ENCODE data around the gene SLC3A2. TPM values are rescaled to one million over a fixed set of nuclear protein-coding genes. Genes with fewer than 3 reads are reported as not detected.
"Not testable (repeated sequence)": the region's sequence is repeated elsewhere in the genome, so short reads cannot be mapped to it uniquely, and the experiment has no call there.

Gene SLC3A2
- total RNA-seq, 1 experiment from 2014 or later = 207 TPM

GRCh38 chr11:62930157-62930556 is 49.5 kb downstream of the SLC3A2 start:
- DNase-seq (ENCODE audit: low spot score) = no peak

- no peak for DNase-seq (ENCODE audit: low spot score)
Measured at GRCh38 chr11:62930666-62931065, 50.0 kb downstream of the SLC3A2 start.

- DNase-seq (ENCODE audit: low spot score) = peak; percentile 86
Measured at GRCh38 chr11:62931499-62932278, 51.0 kb downstream of the SLC3A2 start.

GRCh38 chr11:62933285-62933684 is 52.6 kb downstream of the SLC3A2 start:
- no peak for DNase-seq (ENCODE audit: low spot score)

GRCh38 chr11:62933750-62934495 is 53.2 kb downstream of the SLC3A2 start:
- no peak for DNase-seq (ENCODE audit: low spot score)

GRCh38 chr11:62934496-62934785 is 53.7 kb downstream of the SLC3A2 start:
- no peak for DNase-seq (ENCODE audit: low spot score)

- not testable (repeated sequence) for DNase-seq (ENCODE audit: low spot score)
Measured at GRCh38 chr11:62937528-62937927, 56.8 kb downstream of the SLC3A2 start.

Other genes with a start within 250 kb of the SLC3A2 start
- 184 and 257 TPM in 2 replicates for gene GANAB, start 234.3 kb upstream of the SLC3A2 start, total RNA-seq (2014; rRNA removed; shearing (Covaris generic))
- gene INTS5, start 227.6 kb upstream of the SLC3A2 start, total RNA-seq (2014; rRNA removed; shearing (Covaris generic)) = 25.6 and 25.9 TPM in 2 replicates
- 100 and 104 TPM in 2 replicates for gene C11orf98, start 215.7 kb upstream of the SLC3A2 start, total RNA-seq (2014; rRNA removed; shearing (Covaris generic))
- 3.0 and 8.7 TPM in 2 replicates for gene CSKMT, start 215.6 kb upstream of the SLC3A2 start, total RNA-seq (2014; rRNA removed; shearing (Covaris generic))
- gene UQCC3, start 209.2 kb upstream of the SLC3A2 start, total RNA-seq (2014; rRNA removed; shearing (Covaris generic)) = 13.8 and 17.7 TPM in 2 replicates
- 2.5 and 6.6 TPM in 2 replicates for gene LBHD1, start 208.6 kb upstream of the SLC3A2 start, total RNA-seq (2014; rRNA removed; shearing (Covaris generic))
- gene UBXN1, start 201.8 kb upstream of the SLC3A2 start, total RNA-seq (2014; rRNA removed; shearing (Covaris generic)) = 118 and 126 TPM in 2 replicates
- 2.8 and 5.1 TPM in 2 replicates for gene LRRN4CL, start 191.4 kb upstream of the SLC3A2 start, total RNA-seq (2014; rRNA removed; shearing (Covaris generic))
- 141 and 186 TPM in 2 replicates for gene BSCL2, start 173.5 kb upstream of the SLC3A2 start, total RNA-seq (2014; rRNA removed; shearing (Covaris generic))
- not detected in 2 replicates for gene GNG3, start 173.2 kb upstream of the SLC3A2 start, total RNA-seq (2014; rRNA removed; shearing (Covaris generic))
- 5.1 and 6.5 TPM in 2 replicates for gene HNRNPUL2, start 153.4 kb upstream of the SLC3A2 start, total RNA-seq (2014; rRNA removed; shearing (Covaris generic))
- 41.0 and 69.6 TPM in 2 replicates for gene TTC9C, start 152.4 kb upstream of the SLC3A2 start, total RNA-seq (2014; rRNA removed; shearing (Covaris generic))
- 5.8 and 14.1 TPM in 2 replicates for gene ZBTB3, start 126.7 kb upstream of the SLC3A2 start, total RNA-seq (2014; rRNA removed; shearing (Covaris generic))
- gene POLR2G, start 119.3 kb upstream of the SLC3A2 start, total RNA-seq (2014; rRNA removed; shearing (Covaris generic)) = 96.7 and 104 TPM in 2 replicates
- 28.0 TPM in 2 replicates for gene TAF6L, start 109.5 kb upstream of the SLC3A2 start, total RNA-seq (2014; rRNA removed; shearing (Covaris generic))
- gene TMEM179B, start 93.5 kb upstream of the SLC3A2 start, total RNA-seq (2014; rRNA removed; shearing (Covaris generic)) = 32.3 and 51.8 TPM in 2 replicates
- gene TMEM223, start 88.9 kb upstream of the SLC3A2 start, total RNA-seq (2014; rRNA removed; shearing (Covaris generic)) = 23.4 and 30.1 TPM in 2 replicates
- 25.9 and 30.0 TPM in 2 replicates for gene NXF1, start 75.5 kb upstream of the SLC3A2 start, total RNA-seq (2014; rRNA removed; shearing (Covaris generic))
- 28.0 and 33.8 TPM in 2 replicates for gene STX5, start 48.8 kb upstream of the SLC3A2 start, total RNA-seq (2014; rRNA removed; shearing (Covaris generic))
- gene TEX54, start 48.1 kb upstream of the SLC3A2 start, total RNA-seq (2014; rRNA removed; shearing (Covaris generic)) = not detected in 2 replicates
- 92.4 and 104 TPM in 2 replicates for gene WDR74, start 41.3 kb upstream of the SLC3A2 start, total RNA-seq (2014; rRNA removed; shearing (Covaris generic))
- gene CHRM1, start 40.5 kb downstream of the SLC3A2 start, total RNA-seq (2014; rRNA removed; shearing (Covaris generic)) = 0.02 TPM in 1 of 2 replicates, not detected in the other
- gene SLC22A6, start 104.1 kb downstream of the SLC3A2 start, total RNA-seq (2014; rRNA removed; shearing (Covaris generic)) = not detected in 2 replicates
- gene SLC22A8, start 134.9 kb downstream of the SLC3A2 start, total RNA-seq (2014; rRNA removed; shearing (Covaris generic)) = not detected in 2 replicates